Uterus (tissue), 4 donors: ENCODE data around the gene TRIM15. TPM values are rescaled to one million over a fixed set of nuclear protein-coding genes. Genes with fewer than 3 reads are reported as not detected.
"Not testable (repeated sequence)": the region's sequence is repeated elsewhere in the genome, so short reads cannot be mapped to it uniquely, and the experiment has no call there.

Source experiments
- DNase-seq, 2 donors: peaks; one replicate each; pipeline ENCODE4 v3.0.0-alpha.2; 2019 to 2020
- H3K27ac ChIP-seq, 2 donors: fragments of 200-600 bp; sonication (generic); 1 replicate in 1 of 2; 2 replicates in 1 of 2; pipeline ENCODE4 v1.5.1; 2016 to 2018
- H3K27me3 ChIP-seq, 2 donors: fragments of 200-600 bp; sonication (generic); one replicate each; pipeline ENCODE4 v1.5.1; 2018 to 2019; ENCODE audit warnings: control low read depth in 1 of 2
- H3K36me3 ChIP-seq, 2 donors: fragments of 200-600 bp; sonication (generic); one replicate each; pipeline ENCODE4 v1.5.1; 2019; ENCODE audit warnings: control low read depth in 1 of 2
- H3K4me1 ChIP-seq, 2 donors: fragments of 200-600 bp; sonication (generic); one replicate each; pipeline ENCODE4 v1.5.1; 2018 to 2019; ENCODE audit warnings: control low read depth in 1 of 2
- H3K4me3 ChIP-seq, 2 donors: fragments of 200-600 bp; sonication (generic); 1 replicate in 1 of 2; 2 replicates in 1 of 2; pipeline ENCODE4 v1.5.1; 2018 to 2019; ENCODE audit warnings: mild to moderate bottlenecking in 1 of 2
- H3K9me3 ChIP-seq, 2 donors: fragments of 200-600 bp; sonication (generic); one replicate each; pipeline ENCODE4 v1.5.1; 2019; ENCODE audit warnings: control low read depth in 1 of 2
- POLR2A ChIP-seq, 2 donors: fragments of 450-650 bp; IDR thresholded peaks; one replicate each; pipeline ENCODE4 v1.6.1; 2016; ENCODE audit warnings: antibody characterized with exemption in 2 of 2, mild to moderate bottlenecking in 1 of 2, moderate library complexity in 1 of 2
- intact Hi-C: fragments of 100-400 bp; cut with DNase I; formaldehyde crosslinking; loops from one replicate; pipeline ENCODE4 v1.15.1; 2023; ENCODE audit warnings: low total_unique reads
- total RNA-seq, 4 donors: library from RNA; depleted of rRNA in 3 of 4; stranded (reverse); fragments of >200 nt in 3 of 4; gene quantifications; one replicate each; pipeline versions ENCODE4 v1.1.0 to v1.2.4, GENCODE V29; 2014 to 2023
- TF ChIP-seq, protein P1 (sequence below), 4 experiments: fragments of 200-600 bp in 2 of 4; fragments of 450-650 bp in 2 of 4; sonication (generic) in 2 of 4; IDR thresholded peaks; one replicate each; pipeline ENCODE4 v1.5.1; 2016 to 2019; ENCODE audit warnings: antibody characterized with exemption in 4 of 4, mild to moderate bottlenecking in 2 of 4, moderate library complexity in 1 of 4
- donor health status: DM: yes; HTN: yes; CAD: no.

TRIM15 gene
- total RNA-seq, 4 donors from 2014 or later: not detected

DNA sequence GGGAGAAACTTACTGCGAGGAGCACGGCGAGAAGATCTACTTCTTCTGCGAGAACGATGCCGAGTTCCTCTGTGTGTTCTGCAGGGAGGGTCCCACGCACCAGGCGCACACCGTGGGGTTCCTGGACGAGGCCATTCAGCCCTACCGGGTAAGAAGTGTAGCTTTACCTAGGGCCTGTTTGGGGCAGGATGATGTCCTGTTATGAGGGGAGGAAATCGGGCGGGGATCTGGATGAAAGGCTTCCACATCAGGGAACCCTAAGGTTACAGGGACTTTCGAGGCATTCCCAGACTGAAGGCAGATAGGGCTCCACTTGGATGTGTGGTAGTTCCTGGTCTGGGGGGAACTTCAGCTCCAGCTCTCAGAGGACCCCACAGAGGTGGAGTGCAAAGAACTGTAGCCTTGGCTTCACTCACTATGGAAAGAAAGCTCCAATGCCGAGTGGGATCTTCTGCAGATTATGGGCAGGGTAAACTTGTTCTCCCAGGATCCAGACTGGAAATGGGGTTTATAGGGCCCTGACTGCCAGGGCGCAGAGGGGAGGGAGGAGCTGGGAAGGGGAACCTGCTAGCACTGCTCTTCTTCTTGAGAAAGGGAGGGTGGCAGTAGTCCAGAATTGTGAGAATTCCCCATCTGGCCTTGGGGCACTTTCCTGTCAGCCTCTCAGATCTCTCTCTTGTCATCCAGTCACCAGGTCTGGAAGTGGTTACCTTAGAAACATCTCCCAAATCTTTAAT lies 740 bp downstream of the TRIM15 start:
- intact Hi-C loops: no loop called here
- H3K9me3 ChIP-seq: no peaks in the 10 kb centered on the region
- H3K4me1 ChIP-seq: no peaks in the 10 kb centered on the region
- no peak overlapping the region for H3K27ac ChIP-seq
- no peak overlapping the region for H3K4me3 ChIP-seq
- DNase-seq: no peak
- no peaks in the 10 kb centered on the region for H3K36me3 ChIP-seq
- peaks cover 0 to 4% of the 10 kb centered on the region in 2 donors for H3K27me3 ChIP-seq
- TF ChIP-seq, protein P1, sequence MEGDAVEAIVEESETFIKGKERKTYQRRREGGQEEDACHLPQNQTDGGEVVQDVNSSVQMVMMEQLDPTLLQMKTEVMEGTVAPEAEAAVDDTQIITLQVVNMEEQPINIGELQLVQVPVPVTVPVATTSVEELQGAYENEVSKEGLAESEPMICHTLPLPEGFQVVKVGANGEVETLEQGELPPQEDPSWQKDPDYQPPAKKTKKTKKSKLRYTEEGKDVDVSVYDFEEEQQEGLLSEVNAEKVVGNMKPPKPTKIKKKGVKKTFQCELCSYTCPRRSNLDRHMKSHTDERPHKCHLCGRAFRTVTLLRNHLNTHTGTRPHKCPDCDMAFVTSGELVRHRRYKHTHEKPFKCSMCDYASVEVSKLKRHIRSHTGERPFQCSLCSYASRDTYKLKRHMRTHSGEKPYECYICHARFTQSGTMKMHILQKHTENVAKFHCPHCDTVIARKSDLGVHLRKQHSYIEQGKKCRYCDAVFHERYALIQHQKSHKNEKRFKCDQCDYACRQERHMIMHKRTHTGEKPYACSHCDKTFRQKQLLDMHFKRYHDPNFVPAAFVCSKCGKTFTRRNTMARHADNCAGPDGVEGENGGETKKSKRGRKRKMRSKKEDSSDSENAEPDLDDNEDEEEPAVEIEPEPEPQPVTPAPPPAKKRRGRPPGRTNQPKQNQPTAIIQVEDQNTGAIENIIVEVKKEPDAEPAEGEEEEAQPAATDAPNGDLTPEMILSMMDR (IDR thresholded peaks at IDR 0.05): no peak
- no peak for TF ChIP-seq POLR2A (IDR thresholded peaks at IDR 0.05)

DNA sequence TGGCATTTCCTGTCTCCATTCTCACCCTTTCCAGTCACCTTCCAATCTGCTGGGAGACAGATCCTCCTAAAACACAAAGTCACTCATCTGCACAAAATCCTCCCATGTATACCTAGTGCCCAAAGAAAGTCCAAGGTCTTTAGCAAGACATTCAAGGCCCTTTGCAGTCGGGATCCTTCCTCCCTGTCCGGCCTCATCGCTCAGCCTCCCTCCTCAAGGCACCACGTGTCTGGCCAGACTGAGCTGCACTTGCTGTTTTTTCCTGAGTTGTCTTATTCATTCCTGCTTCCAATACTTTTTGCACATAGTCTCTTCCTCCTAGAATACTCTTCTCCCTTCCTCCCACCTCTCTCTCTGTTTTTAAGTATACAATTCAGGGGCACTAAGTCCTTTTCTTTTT lies 1.4 kb downstream of the TRIM15 start:
- Histone ChIP-seq H3K27me3 (peaks cover 0 to 4% of the 10 kb centered on the region in 2 donors), H3K27ac (no peak overlapping the region), H3K9me3 (no peaks in the 10 kb centered on the region), H3K4me3 (no peak overlapping the region), H3K4me1 (no peaks in the 10 kb centered on the region), H3K36me3 (no peaks in the 10 kb centered on the region)
- DNase-seq: no peak
- intact Hi-C loops: no loop called here
- no peak for TF ChIP-seq POLR2A (IDR thresholded peaks at IDR 0.05)
- TF ChIP-seq, protein P1 (IDR thresholded peaks at IDR 0.05): no peak

DNA sequence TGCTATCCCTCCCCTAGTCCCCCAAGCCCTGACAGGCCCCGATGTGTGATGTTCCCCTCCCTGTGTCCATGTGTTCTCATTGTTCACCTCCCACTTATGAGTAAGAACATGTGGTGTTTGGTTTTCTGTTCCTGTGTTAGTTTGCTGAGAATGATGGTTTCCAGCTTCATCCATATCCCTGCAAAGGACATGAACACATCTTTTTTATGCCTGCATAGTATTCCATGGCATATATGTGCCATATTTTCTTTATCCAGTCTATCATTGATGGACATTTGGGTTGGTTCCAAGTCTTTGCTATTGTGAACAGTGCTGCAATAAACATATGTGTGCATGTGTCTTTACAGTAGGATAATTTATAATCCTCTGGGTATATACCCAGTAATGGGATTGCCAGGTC lies 1.9 kb downstream of the TRIM15 start:
- DNase-seq, intact Hi-C loops, H3K27ac ChIP-seq, H3K4me1 ChIP-seq, H3K27me3 ChIP-seq, H3K9me3 ChIP-seq, H3K4me3 ChIP-seq, H3K36me3 ChIP-seq: not testable (repeated sequence)

DNA sequence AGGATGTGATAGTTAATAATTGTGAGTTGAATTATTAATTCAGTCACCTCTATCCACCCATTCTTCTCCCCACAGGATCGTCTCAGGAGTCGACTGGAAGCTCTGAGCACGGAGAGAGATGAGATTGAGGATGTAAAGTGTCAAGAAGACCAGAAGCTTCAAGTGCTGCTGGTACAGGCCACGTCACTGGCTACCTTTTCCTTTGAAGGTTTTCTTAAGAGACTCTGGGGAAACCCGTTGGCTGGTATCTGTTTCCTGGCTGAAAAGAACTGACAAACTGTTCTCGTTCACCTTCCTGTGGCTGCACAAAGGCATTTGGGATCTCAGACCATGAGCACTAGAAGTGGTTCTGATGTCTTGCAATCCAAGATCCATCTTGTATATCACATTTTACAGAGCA lies 3.8 kb downstream of the TRIM15 start:
- no peak for TF ChIP-seq POLR2A (IDR thresholded peaks at IDR 0.05)
- TF ChIP-seq, protein P1 (IDR thresholded peaks at IDR 0.05): no peak
- intact Hi-C loops: no loop called here
- no peaks in the 10 kb centered on the region for H3K9me3 ChIP-seq
- H3K27ac ChIP-seq: no peak overlapping the region
- peaks cover 5 to 21% of the 10 kb centered on the region in 2 donors for H3K27me3 ChIP-seq
- DNase-seq: no peak
- no peak overlapping the region for H3K4me3 ChIP-seq
- H3K36me3 ChIP-seq: no peaks in the 10 kb centered on the region
- no peaks in the 10 kb centered on the region for H3K4me1 ChIP-seq

DNA sequence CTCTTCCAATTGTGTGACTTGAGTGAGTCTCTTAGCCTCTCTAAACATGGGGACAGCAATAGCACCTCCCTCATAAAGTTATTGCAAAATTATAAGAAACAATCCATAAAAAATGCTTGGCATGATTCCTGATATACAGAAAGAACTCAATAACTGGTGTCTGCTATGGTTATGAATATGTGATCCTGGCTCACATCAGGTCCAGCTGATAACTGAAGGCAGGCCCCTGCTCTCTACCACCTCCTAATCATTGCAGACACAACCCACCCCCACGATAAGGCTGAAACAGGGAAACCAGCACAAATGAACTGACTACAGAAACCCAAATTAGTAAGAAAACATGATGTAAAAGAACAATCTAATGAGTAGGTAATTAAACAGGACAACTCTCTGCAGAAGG lies 5.4 kb downstream of the TRIM15 start:
- H3K27me3 ChIP-seq: peaks cover 5 to 21% of the 10 kb centered on the region in 2 donors
- no peaks in the 10 kb centered on the region for H3K36me3 ChIP-seq
- TF ChIP-seq POLR2A (IDR thresholded peaks at IDR 0.05): no peak
- TF ChIP-seq, protein P1 (IDR thresholded peaks at IDR 0.05): no peak
- H3K4me3 ChIP-seq: no peak overlapping the region
- no peaks in the 10 kb centered on the region for H3K4me1 ChIP-seq
- intact Hi-C loops: no loop called here
- DNase-seq: no peak
- H3K9me3 ChIP-seq: no peaks in the 10 kb centered on the region
- H3K27ac ChIP-seq: no peak overlapping the region
